Endothelial cell of umbilical vein (primary cell): Measurements from ENCODE around the gene CELSR1. TPM values are rescaled to one million over a fixed set of nuclear protein-coding genes. Genes with fewer than 3 reads are reported as not detected.

ENCODE experiments used
- BruUV-seq: library from RNA; stranded (reverse); fragments of 400-500 nt; replicated peaks from 2 replicates; lab custom pipeline; 2021; lab: Mats Ljungman, UMichigan
- CTCF ChIA-PET: fragments of 300-600, 350-600 bp; sonication (Branson Sonifier 250); formaldehyde crosslinking; loops from one replicate; lab custom pipeline; 2021; ENCODE audit warnings: antibody characterized with exemption, inconsistent platforms; lab: Charles Lee
- POLR2A ChIA-PET: fragments of 300-600, 350-600 bp; sonication (Branson Sonifier 250); formaldehyde crosslinking; loops from one replicate; lab custom pipeline; 2021; ENCODE audit warnings: antibody characterized with exemption, inconsistent platforms; lab: Charles Lee
- DNase-seq: peaks from one replicate; pipeline ENCODE4 v3.0.0-alpha.2; 2011; ENCODE audit warnings: low read depth, low spot score
- FAIRE-seq: peaks from 2 replicates; lab custom pipeline; 2011; peaks lifted over from hg19 to GRCh38; lab: Jason Lieb, UNC
- H2AFZ ChIP-seq: 2 replicates; pipeline ENCODE4 v1.6.0; 2012; ENCODE audit warnings: low read depth, low read length, control low read depth, inconsistent platforms
- H3K27ac ChIP-seq: 2 replicates; pipeline ENCODE4 v1.5.1; 2011; ENCODE audit warnings: low read depth, mild to moderate bottlenecking, control low read depth, low read length, moderate library complexity; ENCODE audit not compliant: insufficient read depth
- H3K27me3 ChIP-seq, 2 experiments: 2 replicates each; pipeline versions ENCODE4 v1.6.0 to v1.6.1; 2011; ENCODE audit warnings: low read length in 2 of 2, mixed read lengths in 1 of 2; ENCODE audit not compliant: control insufficient read depth in 2 of 2, insufficient read depth in 2 of 2
- H3K36me3 ChIP-seq, 2 experiments: 2 replicates in 1 of 2; 3 replicates in 1 of 2; pipeline ENCODE4 v1.5.1; 2011; ENCODE audit warnings: low read length in 2 of 2, mild to moderate bottlenecking in 1 of 2, moderate library complexity in 1 of 2; ENCODE audit not compliant: control insufficient read depth in 2 of 2, insufficient read depth in 2 of 2; ENCODE audit errors: extremely low read depth in 1 of 2
- H3K4me1 ChIP-seq: 3 replicates; pipeline ENCODE4 v1.5.1; 2011; ENCODE audit warnings: mild to moderate bottlenecking, low read length; ENCODE audit not compliant: control insufficient read depth, insufficient read depth; ENCODE audit errors: extremely low read depth
- H3K4me2 ChIP-seq: 2 replicates; pipeline ENCODE4 v1.6.1; 2011; ENCODE audit warnings: low read length, control low read depth, mixed read lengths; ENCODE audit not compliant: insufficient read depth
- H3K4me3 ChIP-seq, 3 experiments: fragments of 200-600 bp in 1 of 3; sonication (generic), shearing (Covaris generic) in 1 of 3; replicated peaks in 1 of 3; 2 replicates each; pipeline ENCODE4 v1.5.1; 2011 to 2016; ENCODE audit warnings: control low read depth in 3 of 3, low read length in 3 of 3, mild to moderate bottlenecking in 2 of 3, inconsistent platforms in 1 of 3, low read depth in 1 of 3, moderate library complexity in 1 of 3; ENCODE audit not compliant: insufficient read depth in 1 of 3
- H3K79me2 ChIP-seq: 2 replicates; pipeline ENCODE4 v1.6.0; 2012; ENCODE audit warnings: low read length, inconsistent platforms; ENCODE audit not compliant: control insufficient read depth, insufficient read depth
- H3K9ac ChIP-seq: replicated peaks from 2 replicates; pipeline ENCODE3; 2011; ENCODE audit warnings: low read length, control low read depth; ENCODE audit not compliant: insufficient read depth; ENCODE audit errors: extremely low read depth
- H3K9me1 ChIP-seq: replicated peaks from 3 replicates; pipeline ENCODE4 v1.6.0; 2011; ENCODE audit warnings: mild to moderate bottlenecking, low read length; ENCODE audit not compliant: control insufficient read depth, insufficient read depth; ENCODE audit errors: extremely low read depth
- H3K9me3 ChIP-seq: replicated peaks from 2 replicates; pipeline ENCODE4 v1.5.1; 2012; ENCODE audit warnings: low read length, inconsistent platforms; ENCODE audit not compliant: control insufficient read depth, insufficient read depth
- H4K20me1 ChIP-seq: replicated peaks from 2 replicates; pipeline ENCODE3; 2011; ENCODE audit warnings: mild to moderate bottlenecking, low read length; ENCODE audit not compliant: control insufficient read depth, insufficient read depth; ENCODE audit errors: extremely low read depth
- CTCF ChIP-seq, 2 donors: IDR thresholded peaks; 1 replicate in 1 of 2; 2 replicates in 1 of 2; pipeline ENCODE4 v1.5.1; 2011; ENCODE audit warnings: low read length in 2 of 2, mild to moderate bottlenecking in 2 of 2, moderate library complexity in 2 of 2, control low read depth in 1 of 2, inconsistent platforms in 1 of 2, low read depth in 1 of 2; ENCODE audit not compliant: insufficient read depth in 1 of 2; ENCODE audit errors: extremely low read depth in 1 of 2
- EZH2 ChIP-seq: IDR thresholded peaks from 2 replicates; pipeline ENCODE4 v1.6.1; 2012; ENCODE audit warnings: borderline replicate concordance, low read depth, mild to moderate bottlenecking, moderate library complexity, low read length, inconsistent platforms; ENCODE audit not compliant: severe bottlenecking
- FOS ChIP-seq: IDR thresholded peaks from 2 replicates; pipeline ENCODE4 v1.6.1; 2011; ENCODE audit warnings: mild to moderate bottlenecking, low read length, moderate library complexity, borderline replicate concordance; ENCODE audit not compliant: insufficient read depth
- GATA2 ChIP-seq: IDR thresholded peaks from 2 replicates; pipeline ENCODE4 v1.7.0; 2011; ENCODE audit warnings: low read depth, mild to moderate bottlenecking, moderate library complexity, mixed read lengths, low read length; ENCODE audit not compliant: insufficient read length, insufficient read depth
- JUN ChIP-seq: IDR thresholded peaks from 2 replicates; pipeline ENCODE4 v1.6.1; 2011; ENCODE audit warnings: borderline replicate concordance, low read depth; ENCODE audit not compliant: insufficient read length, insufficient read depth
- MAX ChIP-seq: IDR thresholded peaks from 2 replicates; pipeline ENCODE4 v1.6.1; 2011; ENCODE audit not compliant: insufficient read depth, insufficient read length
- MYC ChIP-seq: IDR thresholded peaks from one replicate; pipeline ENCODE4 v1.6.1; 2011; ENCODE audit warnings: mild to moderate bottlenecking, low read depth, low read length
- POLR2A ChIP-seq: IDR thresholded peaks from 2 replicates; pipeline ENCODE4 v1.6.1; 2012; ENCODE audit warnings: low read depth, mild to moderate bottlenecking, control low read depth, low read length
- POLR2AphosphoS5 ChIP-seq: IDR thresholded peaks from 2 replicates; pipeline ENCODE4 v1.6.1; 2012; ENCODE audit warnings: low read depth, mild to moderate bottlenecking, control low read depth, low read length, moderate library complexity; ENCODE audit not compliant: insufficient read depth
- dilution Hi-C: fragments of 300-500 bp; cut with MboI; formaldehyde crosslinking; loops from one replicate; pipeline ENCODE4 v1.15.0; 2019; ENCODE audit warnings: low sequenced_read_pairs; ENCODE audit not compliant: extremely low pct_ligation_motif_present
- intact Hi-C: fragments of 100-400 bp; cut with micrococcal nuclease; formaldehyde crosslinking; loops from one replicate; pipeline ENCODE4 v1.10.0; 2022
- polyA plus RNA-seq, 4 experiments: library from polyadenylated mRNA; depleted of rRNA in 3 of 4; stranded (reverse) in 3 of 4; unstranded in 1 of 4; fragments of >200 nt; gene quantifications; 2 replicates each; pipeline versions ENCODE4 v1.2.1 to v1.2.3, GENCODE V29; 2011 to 2012; ENCODE audit warnings: missing spikeins in 1 of 4
- total RNA-seq: library from RNA; stranded (reverse); gene quantifications from 2 replicates; pipeline ENCODE4 v1.2.3, GENCODE V29; 2021

Gene CELSR1
- total and polyA plus RNA-seq, 2 donors (not counting 3 experiments of a cell fraction or from before 2014, with no cell fraction given): 3.7 to 5.4 TPM

- H4K20me1 ChIP-seq: no peaks in the 10 kb centered on the region
- no peaks in the 10 kb centered on the region for H3K9me1 ChIP-seq
- intact Hi-C loops: no loop called here
- H3K27ac ChIP-seq: no peak overlapping the region
- DNase-seq (no peak), FAIRE-seq (no peak)
- H3K4me1 ChIP-seq: no peaks in the 10 kb centered on the region
- BruUV-seq: no TSS peak
- TF ChIP-seq MYC (no peak), EZH2 (no peak), JUN (no peak), POLR2AphosphoS5 (no peak)
- dilution Hi-C loops: no loop called here
- POLR2A ChIA-PET: no interaction called here
- no peak overlapping the region for H3K4me3 ChIP-seq
- no peaks in the 10 kb centered on the region for H3K27me3 ChIP-seq
- no peaks in the 10 kb centered on the region for H3K9me3 ChIP-seq
- no peaks in the 10 kb centered on the region for H3K36me3 ChIP-seq
- no peak overlapping the region for H3K4me2 ChIP-seq
- no peak overlapping the region for H2AFZ ChIP-seq
- CTCF ChIA-PET: interaction anchor here (1.0 kb wide), 1 partner anchor 84 kb away, joined by 3 read pairs; no protein-coding TSS in a partner anchor
- H3K9ac ChIP-seq: no peak overlapping the region
- H3K79me2 ChIP-seq: no peaks in the 10 kb centered on the region
Observed at GRCh38 chr22:46457502-46458488, 79.6 kb downstream of the CELSR1 start.

- H3K27me3 ChIP-seq: no peaks in the 10 kb centered on the region
- ChIA-PET CTCF (interaction anchor here (0.6 kb wide), 1 partner anchor 1248 kb away, joined by 3 read pairs; no protein-coding TSS in a partner anchor), POLR2A (no interaction called here)
- no peaks in the 10 kb centered on the region for H3K79me2 ChIP-seq
- no peak overlapping the region for H3K9ac ChIP-seq
- H2AFZ ChIP-seq: no peak overlapping the region
- no TSS peak for BruUV-seq
- no peaks in the 10 kb centered on the region for H3K4me1 ChIP-seq
- H3K4me2 ChIP-seq: no peak overlapping the region
- no peaks in the 10 kb centered on the region for H3K36me3 ChIP-seq
- no peak overlapping the region for H3K4me3 ChIP-seq
- dilution Hi-C loops (no loop called here), intact Hi-C loops (no loop called here)
- H3K9me3 ChIP-seq: no peaks in the 10 kb centered on the region
- no peak for TF ChIP-seq MAX
- no peak for TF ChIP-seq POLR2A
- TF ChIP-seq JUN: no peak
- no peak for TF ChIP-seq POLR2AphosphoS5
- no peak for TF ChIP-seq FOS
- no peak for TF ChIP-seq MYC
- no peak for TF ChIP-seq CTCF (IDR thresholded peaks at IDR 0.05; ENCODE audit: extremely low read depth in 1 of 2, insufficient read depth in 1 of 2, low read depth in 1 of 2, low read length in 2 of 2)
- TF ChIP-seq GATA2: no peak
- no peak for TF ChIP-seq EZH2
- FAIRE-seq (no peak), DNase-seq (no peak)
- no peaks in the 10 kb centered on the region for H4K20me1 ChIP-seq
- H3K27ac ChIP-seq: no peak overlapping the region
- no peaks in the 10 kb centered on the region for H3K9me1 ChIP-seq
Observed at GRCh38 chr22:46456818-46457163, 80.6 kb downstream of the CELSR1 start.
